Limb (tissue), 2 donors: Measurements from ENCODE around the gene PRKAR1A.
A peak's percentile ranks its signal among the peaks of the same experiment; 100 is the strongest.
"Not testable (repeated sequence)": the region's sequence is repeated elsewhere in the genome, so short reads cannot be mapped to it uniquely, and the experiment has no call there.

Experiments used
- DNase-seq, 2 donors: peaks; one replicate each; pipeline ENCODE4 v3.0.0-alpha.2; 2016; ENCODE audit errors: extremely low spot score in 2 of 2

Gene PRKAR1A

GRCh38 chr17:68511254-68511670 lies 968 bp upstream of the PRKAR1A start:
- no peak for DNase-seq

GRCh38 chr17:68511671-68512246 lies 471 bp upstream of the PRKAR1A start:
- peak; percentile 83 to 93 for DNase-seq

- peak in 1 of 2 donors; percentile 35 for DNase-seq
These were observed 787 bp downstream of the PRKAR1A start for GRCh38 chr17:68512960-68513474.

GRCh38 chr17:68513932-68514331 lies 1.7 kb downstream of the PRKAR1A start:
- no peak for DNase-seq

GRCh38 chr17:68514831-68515635 lies 2.8 kb downstream of the PRKAR1A start:
- no peak for DNase-seq

GRCh38 chr17:68516732-68517131 lies 4.5 kb downstream of the PRKAR1A start:
- no peak for DNase-seq

- not testable (repeated sequence) for DNase-seq
These were observed 5.4 kb downstream of the PRKAR1A start for GRCh38 chr17:68517605-68518004.

GRCh38 chr17:68518063-68518815 lies 6.0 kb downstream of the PRKAR1A start:
- no peak for DNase-seq

GRCh38 chr17:68519051-68519450 lies 6.8 kb downstream of the PRKAR1A start:
- not testable (repeated sequence) for DNase-seq

GRCh38 chr17:68519911-68520310 lies 7.7 kb downstream of the PRKAR1A start:
- DNase-seq, result no peak

- DNase-seq, result no peak
These were observed 10.0 kb downstream of the PRKAR1A start for GRCh38 chr17:68522266-68522665.

- DNase-seq, result no peak
These were observed 14.3 kb downstream of the PRKAR1A start for GRCh38 chr17:68526548-68526947.

- no peak for DNase-seq
These were observed 15.1 kb downstream of the PRKAR1A start for GRCh38 chr17:68527314-68527713.

- DNase-seq, result no peak
These were observed 19.0 kb downstream of the PRKAR1A start for GRCh38 chr17:68531252-68531651.

- DNase-seq, result no peak
These were observed 20.6 kb downstream of the PRKAR1A start for GRCh38 chr17:68532826-68533225.

GRCh38 chr17:68533887-68534694 lies 21.9 kb downstream of the PRKAR1A start:
- peak in 1 of 2 donors; percentile 54 for DNase-seq

- DNase-seq, result no peak
These were observed 22.5 kb downstream of the PRKAR1A start for GRCh38 chr17:68534695-68535088.

GRCh38 chr17:68535922-68536321 lies 23.7 kb downstream of the PRKAR1A start:
- no peak for DNase-seq

GRCh38 chr17:68539548-68540467 lies 27.6 kb downstream of the PRKAR1A start:
- no peak for DNase-seq

- no peak for DNase-seq
These were observed 28.8 kb downstream of the PRKAR1A start for GRCh38 chr17:68540981-68541380.
